Breast epithelium (tissue), 3 donors: ENCODE results near the gene FGGY.

Experiments
- CTCF ChIP-seq, 3 donors: fragments of 450-650 bp; IDR thresholded peaks; one replicate each; pipeline ENCODE4 v1.5.1; 2016 to 2017; ENCODE audit warnings: antibody characterized with exemption in 3 of 3, mild to moderate bottlenecking in 3 of 3, moderate library complexity in 3 of 3
- POLR2A ChIP-seq: fragments of 450-650 bp; IDR thresholded peaks from one replicate; pipeline ENCODE4 v1.6.1; 2016; ENCODE audit warnings: antibody characterized with exemption, mild to moderate bottlenecking, moderate library complexity

DNA sequence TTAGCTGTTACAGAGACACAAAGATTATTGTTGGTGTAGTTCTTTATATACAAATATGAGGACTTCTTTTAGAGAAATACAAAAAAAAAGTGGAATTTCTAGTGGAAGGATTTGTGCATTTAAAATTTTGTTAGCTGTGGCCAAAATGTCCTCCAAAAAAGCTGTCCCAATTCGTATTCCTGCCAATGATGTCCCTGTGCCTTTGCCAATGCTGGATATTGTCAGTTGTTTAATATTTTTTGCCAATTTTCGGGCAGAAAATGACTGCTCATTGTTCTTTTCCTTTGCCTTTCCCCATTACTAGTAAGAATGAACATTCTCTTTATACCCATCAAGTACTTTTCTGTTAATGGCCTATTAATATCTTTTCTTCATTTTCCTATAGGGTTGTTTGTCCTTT is 407.8 kb downstream of the FGGY start:
- TF ChIP-seq CTCF (IDR thresholded peaks at IDR 0.05) (no peak), POLR2A (no peak)
